Measurements from ENCODE around the gene CYP17A1. TPM values are rescaled to one million over a fixed set of nuclear protein-coding genes. Genes with fewer than 3 reads are reported as not detected.

Gene CYP17A1
- total and polyA plus RNA-seq, 4 donors, result 0.39 to 3.7 (median 1.6) TPM

- Histone ChIP-seq H3K4me3 (no peak overlapping the region), H3K4me1 (ENCODE audit: control insufficient read depth in 5 of 5, insufficient read depth in 5 of 5, low read length in 5 of 5) (peaks cover 3 to 22% (median 13%) of the 10 kb centered on the region in 5 donors), H3K27me3 (ENCODE audit: control insufficient read depth in 3 of 3, insufficient read depth in 3 of 3, low read length in 2 of 3) (no peaks in the 10 kb centered on the region), H3K36me3 (ENCODE audit: control insufficient read depth in 4 of 4, insufficient read depth in 4 of 4, low read length in 4 of 4) (peaks cover 10 to 28% (median 26%) of the 10 kb centered on the region in 4 donors), H3K27ac (ENCODE audit: low read depth in 1 of 2, low read length in 1 of 2) (peak overlapping the region; percentile 73 to 98), H3K9ac (ENCODE audit: insufficient read depth in 1 of 2, low read length in 2 of 2) (no peak overlapping the region), H3K9me3 (ENCODE audit: control insufficient read depth in 4 of 4, insufficient read depth in 3 of 4, low read length in 3 of 4) (no peaks in the 10 kb centered on the region)
- no peak for TF ChIP-seq CTCF (IDR thresholded peaks at IDR 0.05; ENCODE audit: control extremely low read depth, extremely low read depth)
- WGBS, 2 donors, result 70 to 78% methylated on average over 23 of the region's 23 CpGs
- ATAC-seq (ENCODE audit: insufficient read depth, low FRiP score), result peak; percentile 48
- peak; percentile 56 to 58 (median 56) for DNase-seq
Measured at GRCh38 chr10:102814873-102815661, 22.1 kb downstream of the CYP17A1 start.

- Histone ChIP-seq H3K4me3 (no peak overlapping the region), H3K9ac (ENCODE audit: insufficient read depth in 1 of 2, low read length in 2 of 2) (no peak overlapping the region), H3K27ac (ENCODE audit: low read depth in 1 of 2, low read length in 1 of 2) (peak overlapping the region in 1 of 2 donors; percentile 73), H3K4me1 (ENCODE audit: control insufficient read depth in 5 of 5, insufficient read depth in 5 of 5, low read length in 5 of 5) (peaks cover 3 to 22% (median 13%) of the 10 kb centered on the region in 5 donors), H3K27me3 (ENCODE audit: control insufficient read depth in 3 of 3, insufficient read depth in 3 of 3, low read length in 2 of 3) (no peaks in the 10 kb centered on the region), H3K9me3 (ENCODE audit: control insufficient read depth in 4 of 4, insufficient read depth in 3 of 4, low read length in 3 of 4) (no peaks in the 10 kb centered on the region), H3K36me3 (ENCODE audit: control insufficient read depth in 4 of 4, insufficient read depth in 4 of 4, low read length in 4 of 4) (peaks cover 10 to 34% (median 31%) of the 10 kb centered on the region in 4 donors)
- 57 to 72% methylated on average over 8 of the region's 8 CpGs for WGBS, 2 donors
- no peak for TF ChIP-seq CTCF (IDR thresholded peaks at IDR 0.05; ENCODE audit: control extremely low read depth, extremely low read depth)
- ATAC-seq (ENCODE audit: insufficient read depth, low FRiP score), result no peak
- no peak for DNase-seq
Measured at GRCh38 chr10:102814453-102814871, 22.8 kb downstream of the CYP17A1 start.

GRCh38 chr10:102813734-102814452 lies 23.3 kb downstream of the CYP17A1 start:
- no peak for DNase-seq
- Histone ChIP-seq H3K9ac (ENCODE audit: insufficient read depth in 1 of 2, low read length in 2 of 2) (no peak overlapping the region), H3K9me3 (ENCODE audit: control insufficient read depth in 4 of 4, insufficient read depth in 3 of 4, low read length in 3 of 4) (no peaks in the 10 kb centered on the region), H3K27me3 (ENCODE audit: control insufficient read depth in 3 of 3, insufficient read depth in 3 of 3, low read length in 2 of 3) (no peaks in the 10 kb centered on the region), H3K27ac (ENCODE audit: low read depth in 1 of 2, low read length in 1 of 2) (peak overlapping the region; percentile 17 to 27), H3K36me3 (ENCODE audit: control insufficient read depth in 4 of 4, insufficient read depth in 4 of 4, low read length in 4 of 4) (peaks cover 10 to 34% (median 31%) of the 10 kb centered on the region in 4 donors), H3K4me1 (ENCODE audit: control insufficient read depth in 5 of 5, insufficient read depth in 5 of 5, low read length in 5 of 5) (peaks cover 3 to 22% (median 13%) of the 10 kb centered on the region in 5 donors), H3K4me3 (no peak overlapping the region)
- TF ChIP-seq CTCF (IDR thresholded peaks at IDR 0.05; ENCODE audit: control extremely low read depth, extremely low read depth), result no peak
- WGBS, 2 donors, result 74 to 76% methylated on average over 16 of the region's 16 CpGs
- ATAC-seq (ENCODE audit: insufficient read depth, low FRiP score), result no peak
